TTC549 (cell line): ENCODE measurements around the gene PLCH1.
"Not testable (repeated sequence)": the region's sequence is repeated elsewhere in the genome, so short reads cannot be mapped to it uniquely, and the experiment has no call there.

Experiments used
- FAIRE-seq: peaks from 2 replicates; lab custom pipeline; 2012; peaks lifted over from hg19 to GRCh38; lab: Jason Lieb, UNC

PLCH1 gene

DNA sequence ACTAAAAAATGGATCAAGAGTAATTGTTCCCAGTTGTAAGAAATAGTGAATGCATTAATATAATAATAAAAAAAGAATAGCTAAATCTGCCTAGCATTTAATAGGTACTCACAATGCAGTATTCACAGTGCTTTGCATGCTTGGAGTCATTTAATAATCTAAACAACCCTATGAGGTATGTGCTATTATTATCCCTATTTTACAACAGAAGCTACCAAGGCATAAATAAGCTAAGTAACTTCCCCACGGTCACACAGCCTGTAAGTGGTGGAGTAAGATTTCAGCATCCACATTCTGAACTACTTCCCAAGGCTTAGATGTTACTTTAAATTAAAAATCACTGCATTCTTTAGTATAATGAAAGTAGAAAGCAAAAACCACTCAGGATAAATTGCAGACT lies 102.9 kb downstream of the PLCH1 start:
- no peak for FAIRE-seq

DNA sequence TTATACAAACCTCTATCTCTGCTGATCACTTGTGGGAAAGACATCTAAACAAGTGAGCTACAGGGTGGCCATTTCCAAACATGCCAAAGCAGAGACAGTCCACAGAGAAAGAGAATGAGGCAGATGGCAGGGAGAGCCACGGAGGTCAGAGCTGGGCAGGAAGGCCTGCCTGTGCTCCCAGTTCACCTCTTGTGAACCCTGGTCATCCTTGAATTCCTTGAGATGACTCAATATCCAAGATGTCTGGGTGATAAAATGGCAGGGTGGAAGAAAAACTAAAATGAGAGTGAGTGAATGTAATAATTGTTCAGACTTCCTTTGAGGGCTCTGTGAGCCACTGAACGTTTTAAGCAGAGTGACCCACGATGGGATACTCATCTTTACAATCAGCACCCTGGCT lies 104.8 kb downstream of the PLCH1 start:
- FAIRE-seq, result no peak

DNA sequence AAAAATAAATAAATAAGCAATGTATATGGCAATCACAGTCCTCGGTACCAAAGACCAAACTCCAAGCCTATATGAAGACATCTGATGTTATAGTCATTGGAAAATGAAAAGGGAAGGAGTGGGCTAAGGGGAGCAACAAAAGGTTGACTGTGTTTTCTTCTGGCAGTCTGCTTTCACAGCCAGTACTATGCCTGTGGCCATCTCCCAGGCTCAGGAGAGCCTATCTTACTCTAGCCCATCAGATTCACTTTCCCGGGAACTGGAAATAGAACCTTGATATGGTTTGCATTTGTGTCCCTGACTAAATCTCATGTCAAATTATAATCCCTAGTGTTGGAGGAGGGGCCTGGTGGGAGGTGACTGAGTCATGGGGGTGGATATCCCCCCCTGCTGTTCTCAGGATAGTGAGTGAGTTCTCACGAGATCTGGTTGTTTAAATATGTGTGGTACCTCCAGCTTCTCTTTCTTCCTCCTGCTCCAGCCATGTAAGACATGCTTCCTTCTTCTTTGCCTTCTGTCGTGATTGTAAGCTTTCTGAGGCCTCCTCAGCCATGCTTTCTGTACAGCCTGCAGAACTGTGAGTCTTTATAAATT lies 105.3 kb downstream of the PLCH1 start:
- FAIRE-seq, result no peak

DNA sequence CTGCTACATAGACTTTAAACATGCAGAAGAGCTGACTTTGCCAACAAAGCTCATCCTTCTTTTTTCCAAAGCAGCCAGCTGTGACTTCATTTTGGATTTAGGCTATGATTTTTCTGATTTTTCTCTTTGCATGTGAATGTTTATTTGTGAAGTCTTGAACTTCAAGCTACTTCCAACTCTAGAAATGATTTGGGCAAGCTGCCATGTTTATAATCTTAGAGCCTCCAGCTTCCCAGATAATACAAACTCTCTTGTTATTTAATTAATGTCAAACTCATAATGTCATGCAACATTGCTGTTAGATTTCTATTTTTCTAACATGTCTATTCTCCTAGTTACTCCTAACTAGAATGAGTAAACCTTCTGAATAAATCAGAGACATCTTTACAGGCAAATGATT lies 106.4 kb downstream of the PLCH1 start:
- not testable (repeated sequence) for FAIRE-seq

DNA sequence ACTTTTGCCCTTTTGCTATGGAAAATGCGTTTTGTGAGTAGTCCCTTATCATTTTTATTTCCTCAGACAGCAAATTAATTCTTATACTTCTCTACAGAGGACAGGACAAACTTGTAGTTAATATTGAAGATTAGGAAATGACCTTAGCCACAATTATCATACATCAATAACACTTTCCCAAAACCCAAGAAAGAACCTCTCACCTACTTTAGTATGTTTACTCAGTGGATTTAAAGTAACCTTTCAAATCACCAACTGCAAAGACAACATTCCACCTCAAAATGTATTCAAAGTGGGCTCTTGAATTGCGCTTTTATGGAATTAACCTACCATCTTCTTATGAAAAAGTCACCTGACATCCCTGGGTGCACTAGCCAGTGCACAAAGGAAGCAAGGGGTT lies 107.3 kb downstream of the PLCH1 start:
- no peak for FAIRE-seq

DNA sequence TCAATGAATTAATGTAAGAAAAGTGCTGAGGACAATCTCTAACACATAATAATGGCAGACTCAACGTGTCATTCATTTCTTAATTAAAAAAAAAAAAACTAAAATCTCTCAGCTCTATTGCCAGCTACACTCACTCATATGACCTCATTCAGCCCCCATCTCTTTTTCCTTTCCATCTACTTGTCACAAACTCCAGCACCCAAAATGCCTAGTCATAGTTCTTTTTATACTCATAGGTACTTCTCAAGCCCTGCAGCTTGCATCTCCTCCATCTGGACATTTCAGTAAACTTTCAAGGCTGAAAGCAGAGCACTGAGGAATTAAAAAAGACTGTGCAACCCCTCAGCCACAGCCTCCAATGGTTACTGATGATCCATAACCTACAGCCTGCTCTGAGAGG lies 109.8 kb downstream of the PLCH1 start:
- no peak for FAIRE-seq

DNA sequence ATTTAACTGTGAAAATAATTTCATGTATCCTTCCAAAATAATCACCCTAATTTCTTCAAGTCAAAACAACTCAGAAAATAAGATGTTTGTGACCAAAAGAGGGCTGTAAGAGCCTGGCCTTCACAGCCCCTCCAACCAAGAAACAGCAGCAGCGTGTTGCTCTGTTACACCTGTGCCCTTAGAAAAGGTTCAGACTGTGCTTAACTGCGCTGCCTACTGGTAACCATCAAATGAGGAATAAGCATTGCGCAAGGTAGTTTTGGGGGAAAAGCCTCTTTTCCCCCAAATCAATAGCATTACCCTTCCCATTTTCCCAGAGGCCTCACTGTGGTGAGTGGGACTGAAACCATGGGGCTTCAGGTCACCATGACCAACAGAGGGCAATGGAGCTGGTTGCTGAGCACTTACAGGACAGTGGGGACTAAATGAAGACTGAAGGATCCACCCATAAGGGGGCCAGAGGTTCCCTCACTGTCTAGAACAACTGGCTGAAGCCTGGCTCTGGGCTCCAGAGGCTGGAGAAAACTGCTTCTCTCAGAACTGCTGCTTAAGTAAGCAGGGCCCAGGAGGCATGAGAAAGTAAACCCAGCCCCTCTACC lies 110.7 kb downstream of the PLCH1 start:
- no peak for FAIRE-seq

DNA sequence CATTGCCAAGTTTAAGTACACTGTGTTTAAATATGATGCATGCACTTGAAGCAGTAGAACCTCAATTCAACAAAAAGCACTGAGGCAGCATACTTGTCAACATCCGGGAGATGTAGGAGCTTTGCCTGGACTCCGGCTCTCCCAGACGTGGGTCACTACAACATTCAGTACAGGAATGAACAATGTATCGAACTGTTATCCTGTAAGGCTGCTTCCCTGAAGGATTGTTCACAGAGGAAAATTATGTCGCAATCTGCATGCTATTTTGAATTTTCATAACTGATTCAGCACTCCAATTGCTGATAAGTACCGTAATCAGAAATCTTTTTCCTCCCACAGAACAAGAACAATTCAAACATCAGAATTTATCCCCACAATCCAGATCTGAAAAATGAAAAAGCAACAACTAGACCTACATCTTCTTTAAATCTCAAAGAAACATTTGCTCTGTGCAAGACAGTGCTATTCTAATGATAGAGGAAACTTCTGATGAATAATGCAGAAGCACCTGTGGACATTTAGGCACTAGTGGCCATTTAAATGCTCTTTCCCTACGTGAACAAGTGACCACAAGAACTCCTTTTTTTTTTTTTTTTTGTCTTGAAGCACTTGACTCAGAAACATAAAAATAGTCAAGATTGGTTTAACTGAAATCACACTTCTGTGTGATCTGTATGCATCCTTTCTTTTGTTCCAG lies 113.4 kb downstream of the PLCH1 start:
- FAIRE-seq, result no peak

DNA sequence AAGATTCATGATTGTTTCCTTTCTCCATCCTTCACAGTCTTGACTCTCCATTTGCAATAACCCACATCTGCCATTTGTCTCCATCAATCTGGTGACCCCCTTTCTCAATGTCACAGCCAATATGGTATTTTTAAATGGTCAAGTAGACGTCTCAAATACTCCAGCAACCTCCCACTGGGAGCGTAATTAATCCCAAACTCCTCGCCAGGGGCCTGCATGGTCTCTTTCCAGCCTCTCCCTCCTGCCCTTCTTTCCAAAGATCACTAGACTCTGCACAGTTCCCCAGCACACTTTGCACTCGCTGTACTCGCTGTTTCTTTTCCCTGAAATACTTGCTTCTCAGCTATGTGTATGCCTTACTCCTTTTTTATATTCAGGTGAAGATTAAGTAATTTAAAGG lies 115.3 kb downstream of the PLCH1 start:
- no peak for FAIRE-seq

DNA sequence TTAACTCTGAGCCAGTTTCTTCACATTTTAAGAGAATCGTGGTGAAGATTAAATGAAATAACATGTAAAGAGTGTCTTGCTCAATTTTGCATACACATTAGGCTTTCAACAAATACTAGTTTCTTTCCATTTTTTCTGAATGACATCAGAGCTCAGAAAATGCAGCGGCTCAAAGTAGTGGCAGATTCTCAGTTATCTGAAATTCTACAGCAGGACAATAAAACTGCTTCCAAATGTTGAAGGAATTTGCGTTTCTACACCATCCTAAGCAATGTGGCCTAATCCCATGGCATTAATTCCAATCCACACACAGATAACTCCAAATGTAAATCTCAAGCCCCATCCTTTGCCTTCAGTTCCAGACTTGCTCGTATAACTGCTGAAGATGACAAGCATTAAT lies 115.8 kb downstream of the PLCH1 start:
- no peak for FAIRE-seq

DNA sequence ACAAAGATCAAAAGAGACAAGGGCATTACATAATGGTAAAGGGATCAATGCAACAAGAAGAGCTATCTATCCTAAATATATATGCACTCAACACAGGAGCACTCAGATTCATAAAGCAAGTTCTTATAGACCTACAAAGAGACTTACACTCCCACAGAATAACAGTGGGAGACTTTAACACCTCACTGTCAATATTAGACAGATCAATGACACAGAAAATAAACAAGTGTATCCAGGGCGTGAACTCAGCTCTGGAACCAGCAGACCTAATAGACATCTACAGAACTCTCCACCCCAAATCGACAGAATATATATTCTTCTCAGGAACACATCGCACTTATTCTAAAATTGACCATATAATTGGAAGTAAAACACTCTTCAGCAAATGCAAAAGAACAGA lies 122.2 kb downstream of the PLCH1 start:
- FAIRE-seq, result not testable (repeated sequence)

DNA sequence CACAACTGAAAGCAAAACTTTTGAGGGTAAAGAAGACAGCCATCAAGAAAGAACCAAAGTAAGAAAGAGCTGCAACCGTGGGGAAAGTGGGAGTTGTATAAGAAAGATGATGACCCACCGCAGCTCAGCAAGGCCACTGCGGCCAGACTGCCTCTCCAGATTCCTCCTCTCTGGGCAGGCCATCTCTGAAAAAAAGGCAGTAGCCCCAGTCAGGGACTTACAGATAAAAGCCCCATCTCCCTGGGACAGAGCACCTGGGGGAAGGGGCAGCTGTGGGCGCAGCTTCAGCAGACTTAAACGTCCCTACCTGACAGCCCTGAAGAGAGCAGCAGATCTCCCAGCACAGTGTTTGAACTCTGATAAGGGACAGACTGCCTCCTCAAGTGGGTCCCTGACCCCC lies 124.3 kb downstream of the PLCH1 start:
- not testable (repeated sequence) for FAIRE-seq

DNA sequence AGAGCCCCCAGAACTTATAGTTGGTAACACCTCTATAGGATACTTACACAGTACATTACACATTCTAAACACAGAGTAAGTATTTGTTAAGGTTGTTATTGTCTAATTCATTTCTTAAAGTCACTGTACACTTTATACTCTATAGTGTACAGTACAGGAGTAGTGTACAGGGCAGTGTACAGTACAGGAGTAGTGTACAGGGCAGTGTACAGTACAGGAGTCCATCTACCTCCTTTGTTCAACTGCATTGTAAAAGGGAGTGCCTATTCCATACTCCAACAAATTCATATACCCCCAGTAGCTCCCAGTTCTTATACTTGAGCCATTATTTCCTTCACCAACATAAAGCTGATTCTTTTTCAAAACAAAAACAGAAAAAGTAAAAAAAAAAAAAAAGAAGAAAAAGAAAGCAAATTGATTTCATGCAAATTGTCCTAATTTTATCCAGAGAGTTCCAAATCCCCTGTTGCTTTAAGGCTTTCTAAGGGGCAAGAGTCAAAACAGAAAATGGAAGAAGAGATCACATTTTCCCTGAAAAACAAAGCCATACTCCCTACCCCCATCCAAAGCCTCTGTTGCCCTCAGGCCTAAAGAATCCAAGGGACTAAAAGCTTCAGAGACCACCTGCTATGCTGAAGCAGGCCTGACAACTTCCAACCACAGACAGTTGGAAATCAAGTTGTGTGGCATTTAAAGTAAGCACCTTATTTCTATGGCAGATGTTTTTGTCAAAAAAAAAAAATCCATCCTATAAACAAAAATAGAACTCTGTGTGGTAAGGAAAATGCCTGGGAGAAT lies 125.6 kb downstream of the PLCH1 start:
- no peak for FAIRE-seq

DNA sequence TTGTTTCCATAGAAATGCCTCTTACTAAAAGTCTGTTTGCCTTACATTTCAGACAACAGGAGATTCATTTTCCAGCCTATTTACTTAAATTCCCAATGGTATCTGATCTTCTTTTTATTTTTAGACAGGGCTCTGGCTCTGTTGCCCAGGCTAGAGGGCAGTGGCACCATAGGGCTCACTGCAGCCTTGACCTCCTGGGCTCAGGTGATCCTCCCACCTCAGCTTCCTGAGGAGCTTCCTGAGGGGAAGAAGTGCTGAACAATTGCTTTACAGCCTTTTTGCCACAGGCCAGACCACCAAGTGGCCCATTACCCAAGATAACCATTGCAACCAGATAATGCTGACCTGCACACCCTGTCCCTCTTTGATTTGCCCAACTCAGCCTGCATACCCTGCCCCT lies 126.3 kb downstream of the PLCH1 start:
- no peak for FAIRE-seq

DNA sequence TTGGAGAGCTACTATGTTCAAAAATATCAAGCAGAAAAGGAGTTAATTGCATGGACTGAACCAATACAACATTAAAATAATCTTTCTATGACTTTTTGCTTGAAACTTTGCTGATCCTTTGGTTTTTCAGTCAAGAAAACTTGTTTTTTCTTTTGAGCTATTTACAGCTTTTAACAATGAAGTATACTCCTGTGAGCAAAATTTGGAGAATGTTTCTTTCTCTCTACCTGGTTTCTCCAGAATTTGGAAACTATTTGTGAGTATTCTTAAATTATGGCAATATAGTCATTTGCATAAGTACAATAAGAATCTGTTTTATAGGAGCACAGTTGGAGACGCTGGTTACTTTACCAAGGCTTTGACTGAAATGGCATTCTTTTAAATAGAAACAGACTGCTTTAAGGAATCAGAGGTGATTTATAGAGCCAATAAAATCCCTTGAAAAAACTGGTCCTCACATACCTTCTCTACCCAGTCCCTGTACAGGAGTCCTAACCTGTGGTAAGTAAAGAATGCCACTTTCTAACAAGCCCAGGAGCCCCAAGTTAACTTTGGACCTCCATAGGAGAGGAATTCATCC lies 127.4 kb downstream of the PLCH1 start:
- FAIRE-seq, result no peak

DNA sequence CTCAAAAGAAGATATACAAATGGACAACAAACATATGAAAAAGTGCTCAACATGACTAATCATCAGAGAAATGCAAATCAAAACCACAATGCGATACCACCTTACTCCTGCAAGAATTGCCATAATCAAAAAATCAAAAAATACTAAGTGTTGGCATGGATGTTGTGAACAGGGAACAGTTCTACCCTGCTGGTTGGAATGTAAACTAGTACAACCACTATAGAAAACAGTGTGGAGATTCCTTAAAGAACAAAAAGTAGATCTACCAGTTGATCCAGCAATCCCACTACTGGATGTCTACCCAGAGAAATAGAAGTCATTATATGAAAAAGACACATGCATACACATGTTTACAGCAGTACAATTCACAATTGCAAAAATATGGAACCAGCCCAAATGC lies 129.7 kb downstream of the PLCH1 start:
- FAIRE-seq, result not testable (repeated sequence)

DNA sequence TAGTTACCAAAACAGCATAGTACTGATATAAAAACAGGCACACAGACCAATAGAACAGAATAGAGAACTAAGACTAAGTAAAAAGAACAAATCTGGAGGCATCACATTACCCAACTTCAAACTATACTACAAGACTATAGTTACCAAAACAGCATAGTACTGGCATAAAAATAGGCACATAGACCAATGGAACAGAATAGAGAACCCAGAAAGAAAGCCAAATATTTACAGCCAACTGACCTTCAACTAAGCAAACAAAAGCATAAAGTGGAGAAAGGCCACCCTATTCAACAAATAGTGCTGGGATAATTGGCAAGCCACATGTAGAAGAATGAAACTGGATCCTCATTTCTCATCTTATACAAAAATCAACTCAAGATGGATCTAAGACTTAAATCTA lies 130.5 kb downstream of the PLCH1 start:
- not testable (repeated sequence) for FAIRE-seq

DNA sequence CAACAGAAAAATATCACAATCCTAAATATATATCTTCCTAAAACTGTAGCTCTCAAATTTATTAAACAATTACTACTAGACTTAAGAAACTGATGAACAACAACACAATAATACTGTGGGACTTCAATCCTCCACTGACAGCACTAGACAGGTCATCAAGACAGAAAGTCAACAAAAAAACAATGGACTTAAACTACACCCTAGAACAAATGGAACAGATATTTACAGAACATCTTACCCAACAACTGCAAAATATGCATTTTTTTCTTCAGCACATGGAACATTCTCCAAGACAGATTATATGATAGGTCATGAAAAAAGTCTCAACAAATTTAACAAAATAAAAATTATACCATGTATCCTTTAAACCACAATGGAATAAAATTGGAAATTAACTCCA lies 133.4 kb downstream of the PLCH1 start:
- no peak for FAIRE-seq

DNA sequence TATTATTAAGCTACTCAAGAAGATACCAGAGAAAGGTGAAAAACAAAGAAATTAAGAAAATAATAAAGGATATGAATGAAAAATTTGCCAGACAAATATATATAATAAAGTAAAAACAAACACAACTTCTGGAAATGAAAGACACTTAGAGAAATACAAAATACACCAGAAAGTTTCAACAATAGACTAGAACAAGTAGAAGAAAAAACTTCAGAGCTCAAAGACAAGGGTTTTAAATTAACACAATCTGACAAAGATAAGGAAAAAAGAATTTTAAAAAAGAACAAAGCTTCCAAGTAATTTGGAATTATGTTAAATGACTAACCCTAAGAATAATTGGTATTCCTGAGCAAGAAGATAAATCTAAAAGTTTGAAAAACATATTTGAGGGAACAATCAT lies 135.3 kb downstream of the PLCH1 start:
- FAIRE-seq, result no peak

DNA sequence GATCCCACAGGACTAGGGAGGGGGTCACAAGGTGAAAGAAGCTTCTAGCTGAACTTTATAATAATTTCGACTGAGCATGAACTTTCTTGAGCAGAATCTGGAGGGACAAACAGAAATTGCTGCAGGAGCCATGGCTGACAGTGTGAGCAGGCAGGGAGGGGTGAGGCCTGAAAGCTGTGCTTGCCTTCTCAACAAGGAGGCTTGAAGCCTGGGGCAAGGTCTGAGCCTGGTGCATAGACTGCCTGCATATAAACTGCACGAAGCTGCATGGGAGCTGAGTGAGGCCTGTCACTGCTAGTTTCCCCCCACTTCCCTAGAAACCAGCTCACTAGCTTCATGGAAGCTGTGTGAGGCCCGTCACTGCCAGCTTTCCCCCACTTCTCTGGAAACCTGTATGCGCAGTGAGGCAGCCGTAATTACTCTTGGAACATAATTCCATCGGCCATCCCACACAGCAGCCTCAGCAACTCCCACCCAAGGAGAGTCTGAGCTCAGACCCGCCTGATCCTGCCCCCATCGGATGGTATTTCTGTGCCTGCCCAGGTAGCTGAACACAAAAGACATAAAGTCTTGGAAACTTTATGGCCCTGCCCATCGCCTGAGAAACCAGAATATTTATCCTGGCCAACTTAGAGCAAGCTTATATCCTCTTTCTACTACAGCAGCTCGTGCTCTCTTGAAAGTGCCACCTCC lies 136.5 kb downstream of the PLCH1 start:
- FAIRE-seq, result no peak

DNA sequence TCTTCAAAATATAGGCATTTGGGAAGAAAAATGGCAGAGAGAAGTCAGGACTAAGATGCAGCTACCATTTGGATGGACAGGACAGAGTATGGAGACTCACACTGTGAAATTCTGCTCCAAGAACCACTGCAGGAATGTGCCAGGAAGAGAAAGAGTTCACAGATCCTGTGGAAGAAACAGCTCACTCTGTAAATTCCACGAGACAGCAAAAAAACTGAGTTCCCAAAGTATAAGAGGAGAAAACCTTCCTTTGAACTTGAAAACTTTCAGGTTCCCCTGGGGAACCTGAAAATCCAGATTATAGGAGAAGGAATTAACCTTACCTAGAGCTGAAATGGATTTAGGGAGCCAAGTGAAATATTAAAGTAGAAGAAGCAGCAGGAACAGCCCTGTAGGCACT lies 137.1 kb downstream of the PLCH1 start:
- no peak for FAIRE-seq

DNA sequence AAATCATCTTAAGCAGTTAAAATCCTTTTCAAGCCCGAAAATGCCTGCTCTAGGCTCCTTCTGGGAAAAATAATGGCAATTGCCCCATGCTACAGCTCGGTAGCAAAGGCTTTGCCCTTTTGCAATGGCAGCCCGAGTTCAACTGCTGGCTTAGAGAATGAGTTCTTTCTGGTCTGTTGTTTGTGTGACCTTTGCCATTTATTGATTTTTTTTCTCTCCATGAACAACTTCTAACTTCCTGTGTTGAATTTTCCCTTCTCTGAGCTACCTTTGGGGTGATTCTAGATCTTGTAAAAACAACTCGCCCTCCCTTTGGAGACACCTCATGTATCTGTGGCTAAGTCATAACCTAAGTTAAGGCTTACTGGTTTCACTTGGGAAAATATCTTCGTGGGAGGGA lies 139.3 kb downstream of the PLCH1 start:
- no peak for FAIRE-seq
